HEK293 (cell line): Measurements from ENCODE around the gene PDE4B.

Source experiments
- CTCF ChIA-PET: fragments of 350-600 bp; formaldehyde crosslinking; extraction: SDS; loops from one replicate; lab custom pipeline; 2021; ENCODE audit warnings: antibody characterized with exemption; lab: Yijun Ruan, JAX
- POLR2A ChIA-PET: fragments of 300-600 bp; formaldehyde crosslinking; extraction: SDS; loops from one replicate; lab custom pipeline; 2020; ENCODE audit warnings: antibody characterized with exemption, inconsistent platforms; lab: Yijun Ruan, JAX
- H3K27ac ChIP-seq: fragments of 200-500 bp; sonication (Bioruptor generic); 2 replicates; pipeline ENCODE4 v1.5.1; 2014; ENCODE audit warnings: low read depth, low read length, control low read depth, inconsistent platforms; ENCODE audit errors: extremely low read depth
- H3K36me3 ChIP-seq, 2 experiments: fragments of 200-500 bp in 1 of 2; sonication (Bioruptor generic) in 1 of 2; 1 replicate in 1 of 2; 2 replicates in 1 of 2; pipeline ENCODE4 v1.5.1; 2014 to 2017; ENCODE audit warnings: inconsistent platforms in 2 of 2, low read length in 2 of 2; ENCODE audit not compliant: control insufficient read depth in 2 of 2, insufficient read depth in 1 of 2
- H3K4me1 ChIP-seq: fragments of 200-500 bp; sonication (Bioruptor generic); 2 replicates; pipeline ENCODE4 v1.5.1; 2014; ENCODE audit warnings: mild to moderate bottlenecking, low read length, inconsistent platforms; ENCODE audit not compliant: control insufficient read depth, insufficient read depth
- H3K4me3 ChIP-seq: 2 replicates; pipeline ENCODE4 v1.5.1; 2011; ENCODE audit warnings: low read depth, mild to moderate bottlenecking, control low read depth, low read length, moderate library complexity
- H3K9me3 ChIP-seq: fragments of 200-500 bp; sonication (Bioruptor generic); 2 replicates; pipeline ENCODE4 v1.5.1; 2014; ENCODE audit warnings: low read depth, low read length, inconsistent platforms; ENCODE audit not compliant: control insufficient read depth, insufficient read depth
- KLF1 ChIP-seq: fragments of 450-650 bp; formaldehyde crosslinking; IDR thresholded peaks from 2 replicates; pipeline ENCODE4 v1.5.1; 2016; ENCODE audit warnings: missing biosample characterization, missing genetic modification characterization
- KLF9 ChIP-seq: fragments of 450-650 bp; formaldehyde crosslinking; IDR thresholded peaks from 2 replicates; pipeline ENCODE4 v1.5.1; 2016; ENCODE audit warnings: missing biosample characterization, missing genetic modification characterization, low read depth
- MYNN ChIP-seq: fragments of 450-650 bp; formaldehyde crosslinking; IDR thresholded peaks from 2 replicates; pipeline ENCODE4 v1.5.1; 2016; ENCODE audit warnings: missing biosample characterization, missing genetic modification characterization, borderline replicate concordance
- RBAK ChIP-seq: fragments of 450-650 bp; formaldehyde crosslinking; IDR thresholded peaks from 2 replicates; pipeline ENCODE4 v1.5.1; 2016; ENCODE audit warnings: missing biosample characterization, missing genetic modification characterization
- ZNF133 ChIP-seq: fragments of 450-650 bp; formaldehyde crosslinking; IDR thresholded peaks from 2 replicates; pipeline ENCODE4 v1.5.1; 2016; ENCODE audit warnings: missing biosample characterization, missing genetic modification characterization
- ZNF184 ChIP-seq: fragments of 450-650 bp; IDR thresholded peaks from 2 replicates; pipeline ENCODE4 v1.5.1; 2018; ENCODE audit warnings: missing biosample characterization, mild to moderate bottlenecking, missing genetic modification characterization
- ZNF202 ChIP-seq: fragments of 450-650 bp; formaldehyde crosslinking; IDR thresholded peaks from 2 replicates; pipeline ENCODE4 v1.5.1; 2016; ENCODE audit warnings: missing biosample characterization, missing genetic modification characterization, borderline replicate concordance
- ZNF426 ChIP-seq: fragments of 450-650 bp; formaldehyde crosslinking; IDR thresholded peaks from 2 replicates; pipeline ENCODE4 v1.5.1; 2017; ENCODE audit warnings: missing biosample characterization, missing genetic modification characterization, mild to moderate bottlenecking, inconsistent platforms, moderate library complexity
- ZNF510 ChIP-seq: fragments of 450-650 bp; formaldehyde crosslinking; IDR thresholded peaks from 2 replicates; pipeline ENCODE4 v1.5.1; 2018; ENCODE audit warnings: mild to moderate bottlenecking, missing genetic modification characterization, missing biosample characterization; ENCODE audit not compliant: insufficient replicate concordance
- ZNF544 ChIP-seq: fragments of 450-650 bp; formaldehyde crosslinking; IDR thresholded peaks from 2 replicates; pipeline ENCODE4 v1.5.0; 2017; ENCODE audit warnings: missing biosample characterization, missing genetic modification characterization
- ZNF571 ChIP-seq: fragments of 450-650 bp; formaldehyde crosslinking; IDR thresholded peaks from 2 replicates; pipeline ENCODE4 v1.5.0; 2017; ENCODE audit warnings: missing biosample characterization, missing genetic modification characterization
- ZNF585B ChIP-seq: fragments of 450-650 bp; formaldehyde crosslinking; IDR thresholded peaks from 2 replicates; pipeline ENCODE4 v1.5.1; 2016; ENCODE audit warnings: missing biosample characterization, missing genetic modification characterization
- ZNF600 ChIP-seq: fragments of 450-650 bp; formaldehyde crosslinking; IDR thresholded peaks from 2 replicates; pipeline ENCODE4 v1.5.1; 2016; ENCODE audit warnings: missing biosample characterization, missing genetic modification characterization
- ZNF621 ChIP-seq: fragments of 450-650 bp; formaldehyde crosslinking; IDR thresholded peaks from 2 replicates; pipeline ENCODE4 v1.5.1; 2017; ENCODE audit warnings: missing biosample characterization, missing genetic modification characterization
- ZNF658 ChIP-seq: fragments of 450-650 bp; formaldehyde crosslinking; IDR thresholded peaks from 2 replicates; pipeline ENCODE4; 2016; ENCODE audit warnings: missing biosample characterization, missing genetic modification characterization
- ZNF660 ChIP-seq: fragments of 450-650 bp; IDR thresholded peaks from 2 replicates; pipeline ENCODE4 v1.5.1; 2018; ENCODE audit warnings: missing biosample characterization, mild to moderate bottlenecking, missing genetic modification characterization
- ZNF701 ChIP-seq: fragments of 450-650 bp; formaldehyde crosslinking; IDR thresholded peaks from 2 replicates; pipeline ENCODE4 v1.5.1; 2016; ENCODE audit warnings: missing biosample characterization, missing genetic modification characterization
- TF ChIP-seq, protein P1 (sequence below): fragments of 450-650 bp; formaldehyde crosslinking; IDR thresholded peaks from 2 replicates; pipeline ENCODE4 v1.5.1; 2017; ENCODE audit warnings: missing biosample characterization, missing genetic modification characterization

Gene PDE4B

DNA sequence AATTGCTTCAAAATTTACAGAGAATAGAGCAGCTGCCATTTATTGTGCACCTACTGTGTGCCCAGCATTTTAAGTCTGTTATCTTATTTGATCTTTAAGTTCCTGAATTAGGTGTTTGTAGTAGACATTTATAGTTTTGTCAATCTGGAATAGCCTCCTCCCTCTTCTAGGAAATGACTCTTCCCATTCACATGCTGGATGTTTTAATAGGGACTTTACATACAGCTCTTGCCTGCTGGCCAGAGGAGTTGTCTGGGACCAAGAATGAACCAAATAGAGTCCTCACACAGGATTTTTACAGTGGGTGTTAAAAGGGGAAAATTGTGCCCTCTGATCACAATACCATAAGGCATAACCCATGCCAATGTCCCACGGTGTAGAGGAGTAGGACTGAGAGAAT is 367.1 kb downstream of the PDE4B start:
- Histone ChIP-seq H3K36me3 (no peaks in the 10 kb centered on the region), H3K27ac (no peak overlapping the region), H3K4me1 (no peaks in the 10 kb centered on the region), H3K9me3 (no peaks in the 10 kb centered on the region), H3K4me3 (no peak overlapping the region)
- ChIA-PET CTCF (no interaction called here), POLR2A (no interaction called here)
- no peak for TF ChIP-seq ZNF184
- TF ChIP-seq ZNF701 (tag by site-specific recombination) = no peak
- no peak for TF ChIP-seq KLF1 (tag by site-specific recombination)
- no peak for TF ChIP-seq KLF9 (tag by site-specific recombination)
- TF ChIP-seq MYNN = no peak
- no peak for TF ChIP-seq ZNF585B (tag by site-specific recombination)
- no peak for TF ChIP-seq ZNF133 (tag by site-specific recombination)
- TF ChIP-seq RBAK (tag by site-specific recombination) = no peak

DNA sequence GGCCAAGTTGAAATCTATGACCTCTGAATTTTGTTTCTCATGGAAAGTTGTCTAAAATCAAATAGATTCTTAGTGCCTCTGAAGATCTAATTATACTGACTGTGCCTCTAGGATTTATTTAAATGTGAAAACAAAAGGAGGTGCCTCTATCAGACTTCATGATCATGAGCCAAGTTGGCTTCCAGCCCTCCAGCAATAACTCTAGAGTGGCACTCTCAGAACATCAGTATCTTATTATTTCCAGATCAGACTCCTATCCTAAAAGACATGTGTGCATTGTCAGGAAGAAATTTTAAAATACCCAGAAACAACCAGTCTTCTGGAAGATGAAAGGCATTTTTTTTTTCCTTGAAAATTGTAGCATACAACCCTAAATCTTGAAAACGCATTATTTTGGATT is 368.0 kb downstream of the PDE4B start:
- Histone ChIP-seq H3K9me3 (no peaks in the 10 kb centered on the region), H3K4me1 (no peaks in the 10 kb centered on the region), H3K36me3 (no peaks in the 10 kb centered on the region), H3K27ac (no peak overlapping the region), H3K4me3 (no peak overlapping the region)
- ChIA-PET CTCF (no interaction called here), POLR2A (no interaction called here)
- TF ChIP-seq ZNF202 (tag by site-specific recombination) (no peak), ZNF600 (tag by site-specific recombination) (no peak), ZNF510 (tag by site-specific recombination) (no peak), ZNF133 (tag by site-specific recombination) (no peak), ZNF544 (tag by site-specific recombination) (no peak)
- TF ChIP-seq, protein P1, sequence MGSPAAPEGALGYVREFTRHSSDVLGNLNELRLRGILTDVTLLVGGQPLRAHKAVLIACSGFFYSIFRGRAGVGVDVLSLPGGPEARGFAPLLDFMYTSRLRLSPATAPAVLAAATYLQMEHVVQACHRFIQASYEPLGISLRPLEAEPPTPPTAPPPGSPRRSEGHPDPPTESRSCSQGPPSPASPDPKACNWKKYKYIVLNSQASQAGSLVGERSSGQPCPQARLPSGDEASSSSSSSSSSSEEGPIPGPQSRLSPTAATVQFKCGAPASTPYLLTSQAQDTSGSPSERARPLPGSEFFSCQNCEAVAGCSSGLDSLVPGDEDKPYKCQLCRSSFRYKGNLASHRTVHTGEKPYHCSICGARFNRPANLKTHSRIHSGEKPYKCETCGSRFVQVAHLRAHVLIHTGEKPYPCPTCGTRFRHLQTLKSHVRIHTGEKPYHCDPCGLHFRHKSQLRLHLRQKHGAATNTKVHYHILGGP (tag by site-specific recombination) = no peak

DNA sequence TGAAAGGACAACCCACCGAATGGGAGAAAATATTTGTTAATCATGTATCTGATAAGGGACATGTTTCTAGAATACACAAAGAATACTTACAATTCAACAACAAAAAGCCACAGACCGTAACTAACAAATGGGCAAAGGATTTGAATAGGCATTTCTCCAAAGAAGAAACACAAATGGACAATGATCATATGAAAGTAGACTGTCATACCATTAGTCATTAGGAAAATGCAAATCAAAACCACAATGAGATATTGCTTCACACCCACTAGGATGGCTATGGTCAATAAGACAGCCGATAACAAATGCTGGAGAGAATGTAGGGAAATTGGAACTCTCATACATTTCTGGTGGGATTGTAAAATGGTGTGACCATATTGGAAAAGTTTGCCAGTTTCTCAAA is 374.1 kb downstream of the PDE4B start:
- POLR2A ChIA-PET = no interaction called here
- no peak for TF ChIP-seq ZNF660 (tag by site-specific recombination)
- TF ChIP-seq ZNF621 = no peak
- no peak for TF ChIP-seq ZNF658 (tag by site-specific recombination)
- no peak for TF ChIP-seq ZNF571 (tag by site-specific recombination)
- H3K36me3 ChIP-seq = no peaks in the 10 kb centered on the region
- H3K4me3 ChIP-seq = no peak overlapping the region
- no peaks in the 10 kb centered on the region for H3K4me1 ChIP-seq
- CTCF ChIA-PET = no interaction called here
- no peak overlapping the region for H3K27ac ChIP-seq
- no peaks in the 10 kb centered on the region for H3K9me3 ChIP-seq

DNA sequence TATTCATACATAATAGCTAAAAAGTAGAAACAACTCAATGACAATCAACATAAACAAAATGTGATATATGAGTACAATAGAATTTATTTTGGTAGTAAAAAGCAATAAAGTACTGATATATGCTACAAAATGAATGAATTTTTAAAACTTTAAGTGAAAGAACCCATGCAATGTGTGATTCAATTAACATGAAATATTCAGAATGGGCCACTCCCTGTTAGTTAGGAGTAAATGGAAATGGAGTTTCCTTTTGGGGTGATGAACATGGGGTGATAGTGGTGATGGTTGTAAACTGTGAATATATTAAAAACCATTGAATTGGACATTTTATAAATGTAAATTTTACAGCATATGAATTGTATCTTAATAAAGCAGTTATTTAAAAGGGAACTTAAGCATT is 374.6 kb downstream of the PDE4B start:
- Histone ChIP-seq H3K36me3 (no peaks in the 10 kb centered on the region), H3K9me3 (no peaks in the 10 kb centered on the region), H3K4me1 (no peaks in the 10 kb centered on the region), H3K27ac (no peak overlapping the region), H3K4me3 (no peak overlapping the region)
- no peak for TF ChIP-seq ZNF426 (tag by site-specific recombination)
- CTCF ChIA-PET = no interaction called here
- POLR2A ChIA-PET = no interaction called here
